Osteoblast (primary cell): ENCODE measurements around the gene HAS3. TPM values are rescaled to one million over a fixed set of nuclear protein-coding genes. Genes with fewer than 3 reads are reported as not detected.
"Not testable (repeated sequence)": the region's sequence is repeated elsewhere in the genome, so short reads cannot be mapped to it uniquely, and the experiment has no call there.

Experiments
- DNase-seq: peaks from one replicate; pipeline ENCODE4 v3.0.0; 2011; ENCODE audit warnings: low spot score, mixed read lengths; ENCODE audit not compliant: insufficient read length; ENCODE audit errors: missing footprints
- H2AFZ ChIP-seq: 2 replicates; pipeline ENCODE4 v1.6.0; 2011; ENCODE audit warnings: mild to moderate bottlenecking, low read length
- H3K27ac ChIP-seq: 2 replicates; pipeline ENCODE4 v1.5.1; 2011; ENCODE audit warnings: mild to moderate bottlenecking, low read depth, low read length, moderate library complexity
- H3K27me3 ChIP-seq: 2 replicates; pipeline ENCODE4 v1.6.0; 2012; ENCODE audit warnings: mild to moderate bottlenecking, control low read depth, inconsistent platforms, low read length, moderate library complexity; ENCODE audit not compliant: insufficient read depth
- H3K36me3 ChIP-seq: 2 replicates; pipeline ENCODE4 v1.5.1; 2011; ENCODE audit warnings: mild to moderate bottlenecking, low read length, control low read depth, moderate library complexity; ENCODE audit not compliant: insufficient read depth
- H3K4me1 ChIP-seq: 2 replicates; pipeline ENCODE4 v1.5.1; 2011; ENCODE audit warnings: mild to moderate bottlenecking, low read length, control low read depth, moderate library complexity; ENCODE audit not compliant: insufficient read depth
- H3K4me2 ChIP-seq: 2 replicates; pipeline ENCODE4 v1.6.0; 2011; ENCODE audit warnings: mild to moderate bottlenecking, low read length; ENCODE audit not compliant: insufficient read depth
- H3K4me3 ChIP-seq: fragments of 200-600 bp; sonication (generic); 3 replicates; pipeline ENCODE4 v1.5.1; 2012; ENCODE audit warnings: mild to moderate bottlenecking, low read length, inconsistent platforms; ENCODE audit not compliant: insufficient read depth
- H3K79me2 ChIP-seq: 2 replicates; pipeline ENCODE4 v1.6.0; 2012; ENCODE audit warnings: mild to moderate bottlenecking, low read length, control low read depth, inconsistent platforms; ENCODE audit not compliant: insufficient read depth
- H3K9me3 ChIP-seq: 2 replicates; pipeline ENCODE4 v1.5.1; 2011; ENCODE audit warnings: low read depth, low read length, control low read depth
- H4K20me1 ChIP-seq: 2 replicates; pipeline ENCODE4 v1.6.0; 2012; ENCODE audit warnings: mild to moderate bottlenecking, low read length, control low read depth; ENCODE audit not compliant: insufficient read depth
- total RNA-seq: library from RNA; depleted of rRNA; stranded (reverse); fragments of >200 nt; gene quantifications from 2 replicates; pipeline ENCODE4 v1.2.3, GENCODE V29; 2012
- TF ChIP-seq, protein P1 (sequence below): IDR thresholded peaks from 2 replicates; pipeline ENCODE4 v1.5.1; 2011; ENCODE audit warnings: mild to moderate bottlenecking, low read depth, low read length, moderate library complexity; ENCODE audit errors: extremely low read depth

Gene HAS3
- total RNA-seq, 1 donor, result 1.4 TPM

DNA sequence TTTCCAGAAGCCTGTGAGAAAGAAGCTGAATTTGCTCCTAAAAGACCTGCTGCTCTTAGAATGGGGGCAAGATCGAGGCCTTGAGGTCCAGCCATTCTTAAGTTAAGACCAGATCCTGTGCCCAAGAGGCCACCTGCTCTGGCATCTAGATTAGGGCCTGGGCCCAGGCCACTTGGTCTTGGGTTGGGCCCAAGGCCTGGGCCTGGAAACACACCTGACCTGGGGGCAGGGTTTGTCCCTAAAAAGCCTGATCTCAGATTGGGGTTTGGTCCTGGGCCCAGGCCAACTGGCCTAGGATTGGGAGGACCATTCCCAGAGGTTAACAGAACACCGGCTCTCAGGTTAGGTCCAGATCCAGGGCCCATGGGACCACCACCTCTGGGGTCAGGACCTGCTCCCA is 14.1 kb downstream of the HAS3 start:
- Histone ChIP-seq H3K36me3 (peaks cover 65% of the 10 kb centered on the region), H3K27ac (no peak overlapping the region), H3K9me3 (no peaks in the 10 kb centered on the region), H3K4me2 (no peak overlapping the region), H4K20me1 (peaks cover 37% of the 10 kb centered on the region), H2AFZ (no peak overlapping the region), H3K27me3 (no peaks in the 10 kb centered on the region), H3K79me2 (peaks cover 26% of the 10 kb centered on the region), H3K4me3 (no peak overlapping the region), H3K4me1 (no peaks in the 10 kb centered on the region)
- TF ChIP-seq, protein P1, sequence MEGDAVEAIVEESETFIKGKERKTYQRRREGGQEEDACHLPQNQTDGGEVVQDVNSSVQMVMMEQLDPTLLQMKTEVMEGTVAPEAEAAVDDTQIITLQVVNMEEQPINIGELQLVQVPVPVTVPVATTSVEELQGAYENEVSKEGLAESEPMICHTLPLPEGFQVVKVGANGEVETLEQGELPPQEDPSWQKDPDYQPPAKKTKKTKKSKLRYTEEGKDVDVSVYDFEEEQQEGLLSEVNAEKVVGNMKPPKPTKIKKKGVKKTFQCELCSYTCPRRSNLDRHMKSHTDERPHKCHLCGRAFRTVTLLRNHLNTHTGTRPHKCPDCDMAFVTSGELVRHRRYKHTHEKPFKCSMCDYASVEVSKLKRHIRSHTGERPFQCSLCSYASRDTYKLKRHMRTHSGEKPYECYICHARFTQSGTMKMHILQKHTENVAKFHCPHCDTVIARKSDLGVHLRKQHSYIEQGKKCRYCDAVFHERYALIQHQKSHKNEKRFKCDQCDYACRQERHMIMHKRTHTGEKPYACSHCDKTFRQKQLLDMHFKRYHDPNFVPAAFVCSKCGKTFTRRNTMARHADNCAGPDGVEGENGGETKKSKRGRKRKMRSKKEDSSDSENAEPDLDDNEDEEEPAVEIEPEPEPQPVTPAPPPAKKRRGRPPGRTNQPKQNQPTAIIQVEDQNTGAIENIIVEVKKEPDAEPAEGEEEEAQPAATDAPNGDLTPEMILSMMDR, result no peak
- no peak for DNase-seq

DNA sequence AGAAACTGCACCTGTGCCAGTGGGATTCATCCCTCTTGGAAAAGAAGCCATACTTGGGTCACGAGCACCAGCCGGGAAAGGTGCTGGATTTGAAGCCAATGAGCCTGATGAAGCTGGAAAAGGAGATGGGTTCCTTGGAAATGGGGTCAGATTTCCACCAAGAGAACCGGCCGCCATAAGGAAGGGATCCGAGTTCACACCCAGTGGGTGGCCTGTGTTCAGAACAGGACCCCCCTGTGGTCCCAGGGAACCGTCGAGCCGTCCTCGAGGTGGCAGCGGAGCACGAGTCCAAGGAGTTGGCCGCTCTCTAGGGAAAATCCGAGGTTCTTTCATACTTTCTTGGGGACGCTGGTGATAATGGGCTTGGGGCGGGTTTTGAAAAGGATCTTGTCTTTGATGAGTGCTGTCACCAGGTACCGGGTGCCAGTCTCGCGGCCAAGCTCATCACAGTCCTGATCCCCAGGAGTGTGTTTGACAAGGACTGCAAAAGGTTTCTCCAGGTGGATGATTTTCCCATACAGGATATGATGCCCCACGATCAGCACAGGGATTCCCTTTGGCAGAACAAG is 14.7 kb downstream of the HAS3 start:
- H4K20me1 ChIP-seq, result peaks cover 34% of the 10 kb centered on the region
- H3K4me3 ChIP-seq, result no peak overlapping the region
- H3K36me3 ChIP-seq, result peaks cover 59% of the 10 kb centered on the region
- no peak overlapping the region for H3K27ac ChIP-seq
- peaks cover 31% of the 10 kb centered on the region for H3K79me2 ChIP-seq
- TF ChIP-seq, protein P1, result no peak
- no peak for DNase-seq
- H3K27me3 ChIP-seq, result no peaks in the 10 kb centered on the region
- H3K4me2 ChIP-seq, result no peak overlapping the region
- no peak overlapping the region for H2AFZ ChIP-seq
- no peaks in the 10 kb centered on the region for H3K9me3 ChIP-seq
- no peaks in the 10 kb centered on the region for H3K4me1 ChIP-seq

DNA sequence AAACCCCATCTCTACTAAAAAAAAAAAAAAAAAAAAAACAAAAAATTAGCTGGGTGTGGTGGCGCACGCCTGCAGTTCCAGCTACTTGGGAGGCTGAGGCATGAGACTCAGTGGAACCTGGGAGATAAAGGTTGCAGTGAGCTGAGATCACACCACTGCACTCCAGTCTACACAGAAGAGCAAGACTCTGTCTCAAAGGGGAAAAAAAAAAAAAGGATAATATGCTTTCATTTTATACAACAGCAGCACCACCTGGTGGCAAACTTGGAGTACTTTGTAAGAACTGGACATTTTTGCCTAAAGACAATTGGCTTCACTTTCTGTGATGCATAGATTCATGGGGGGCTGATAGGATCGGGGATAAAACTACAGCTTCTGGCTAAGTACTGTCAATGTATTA is 18.5 kb downstream of the HAS3 start:
- H3K4me3 ChIP-seq, result no peak overlapping the region
- TF ChIP-seq, protein P1, result peak; percentile 68
- no peak overlapping the region for H2AFZ ChIP-seq
- H3K27me3 ChIP-seq, result no peaks in the 10 kb centered on the region
- H3K27ac ChIP-seq, result no peak overlapping the region
- H3K36me3 ChIP-seq, result peaks cover 28% of the 10 kb centered on the region
- no peak overlapping the region for H3K4me2 ChIP-seq
- no peaks in the 10 kb centered on the region for H3K4me1 ChIP-seq
- H3K79me2 ChIP-seq, result peaks cover 59% of the 10 kb centered on the region
- DNase-seq, result peak; percentile 91
- no peaks in the 10 kb centered on the region for H3K9me3 ChIP-seq
- H4K20me1 ChIP-seq, result peaks cover 32% of the 10 kb centered on the region

DNA sequence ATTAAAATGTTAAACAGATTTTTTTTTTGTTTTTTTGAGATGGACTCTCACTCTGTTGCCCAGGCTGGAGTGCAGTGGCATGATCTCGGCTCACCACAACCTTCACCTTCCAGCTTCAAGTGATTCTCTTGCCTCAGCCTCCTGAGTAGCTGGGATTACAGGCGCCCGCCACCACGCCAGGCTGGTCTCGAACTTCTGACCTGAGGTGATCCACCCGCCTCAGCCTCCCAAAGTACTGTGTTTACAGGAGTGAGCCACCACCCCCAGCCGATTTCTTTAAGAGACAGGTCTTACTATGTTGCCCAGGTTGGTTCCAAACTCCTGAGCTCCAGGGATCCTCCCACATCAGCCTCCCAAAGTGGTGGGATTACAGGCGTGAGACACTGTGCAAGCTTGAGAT is 19.0 kb downstream of the HAS3 start:
- not testable (repeated sequence) for H3K27ac ChIP-seq, DNase-seq
- peaks cover 62% of the 10 kb centered on the region for H3K79me2 ChIP-seq

DNA sequence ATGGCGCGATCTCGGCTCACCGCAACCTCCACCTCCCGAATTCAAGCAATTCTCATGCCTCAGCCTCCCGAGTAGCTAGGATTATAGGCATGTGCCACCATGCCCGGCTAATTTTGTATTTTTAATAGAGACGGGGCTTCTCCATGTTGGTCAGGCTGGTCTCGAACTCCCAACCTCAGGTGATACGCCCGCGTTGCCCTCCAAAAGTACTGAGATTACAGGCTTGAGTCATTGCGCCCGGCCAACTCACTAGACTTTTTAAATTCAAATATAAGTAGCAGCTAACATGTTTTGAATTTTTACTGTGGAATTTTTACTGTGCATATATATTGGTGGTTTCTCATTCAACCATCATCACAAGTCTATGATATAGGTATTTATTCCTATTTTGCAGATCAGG is 19.5 kb downstream of the HAS3 start:
- H3K4me3 ChIP-seq, DNase-seq, H3K27ac ChIP-seq, H2AFZ ChIP-seq, H3K27me3 ChIP-seq, H3K9me3 ChIP-seq, H3K4me2 ChIP-seq, H3K4me1 ChIP-seq: not testable (repeated sequence)
- peaks cover 17% of the 10 kb centered on the region for H3K36me3 ChIP-seq
- peaks cover 26% of the 10 kb centered on the region for H4K20me1 ChIP-seq
- H3K79me2 ChIP-seq, result peaks cover 68% of the 10 kb centered on the region

More for the DNA sequence above, 19.0 kb downstream of the HAS3 start:
- H2AFZ ChIP-seq, H3K4me3 ChIP-seq, H3K9me3 ChIP-seq, H3K4me1 ChIP-seq, H3K27me3 ChIP-seq, H3K4me2 ChIP-seq: not testable (repeated sequence)
- H3K36me3 ChIP-seq, result peaks cover 23% of the 10 kb centered on the region
- peaks cover 27% of the 10 kb centered on the region for H4K20me1 ChIP-seq
